Activated T-cell treated with anti-CD3 and anti-CD28 coated beads, Interleukin-2, amount 50 U/mL, for 4 hours (primary cell): ENCODE results near the gene RRP12. TPM values are rescaled to one million over a fixed set of nuclear protein-coding genes. Genes with fewer than 3 reads are reported as not detected.

Experiments
- ATAC-seq, 2 donors: fragments of 200-7000 bp; cut with Tn5 transposase; one replicate each; pipeline ENCODE4 v1.10.0; 2021
- DNase-seq: peaks from one replicate; pipeline ENCODE4 v3.0.0-alpha.2; 2020
- H3K27me3 Mint-ChIP-seq: one replicate; pipeline ENCODE4 v1.8.0; 2021; ENCODE audit warnings: low read depth, mixed read lengths
- H3K36me3 Mint-ChIP-seq: one replicate; pipeline ENCODE4 v1.8.0; 2022; ENCODE audit warnings: mixed read lengths; ENCODE audit not compliant: insufficient read depth
- H3K4me1 Mint-ChIP-seq: one replicate; pipeline ENCODE4 v1.8.0; 2021; ENCODE audit warnings: low read depth, mixed read lengths
- H3K4me3 Mint-ChIP-seq: one replicate; pipeline ENCODE4 v1.8.0; 2021; ENCODE audit warnings: mild to moderate bottlenecking, moderate library complexity, mixed read lengths
- H3K9me3 Mint-ChIP-seq: one replicate; pipeline ENCODE4 v1.8.0; 2021; ENCODE audit warnings: mixed read lengths
- total RNA-seq, 3 donors: library from RNA; stranded (reverse); gene quantifications; one replicate each; pipeline ENCODE4 v1.2.1, GENCODE V29; 2021

The RRP12 gene
- total RNA-seq, 3 donors from 2014 or later = 218 to 222 (median 218) TPM

DNA sequence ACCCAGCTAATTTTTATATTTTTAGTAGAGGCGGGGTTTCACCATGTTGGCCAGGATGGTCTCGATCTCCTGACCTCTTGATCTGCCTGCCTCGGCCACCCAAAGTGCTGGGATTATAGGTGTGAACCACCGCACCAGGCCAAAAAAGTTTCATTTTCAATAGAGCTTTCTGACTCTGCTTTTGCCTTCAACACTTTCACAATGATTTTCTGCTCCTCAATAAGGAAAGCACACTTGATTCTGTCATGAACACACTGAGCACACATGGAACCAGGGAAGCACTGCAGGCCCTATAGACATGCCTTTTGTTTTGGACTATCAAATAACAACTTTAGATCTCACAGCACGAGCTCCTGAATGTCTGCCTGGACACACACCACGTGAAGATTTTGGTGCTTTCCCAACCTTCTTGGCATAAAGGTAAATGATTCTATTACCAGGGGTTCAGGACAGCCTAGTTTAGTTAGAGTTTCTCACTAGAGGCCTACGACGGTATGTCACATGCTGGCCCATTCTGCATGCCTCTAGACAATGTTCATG lies 8.0 kb downstream of the RRP12 start:
- H3K4me3 Mint-ChIP-seq = no peak overlapping the region
- no peak for DNase-seq
- H3K36me3 Mint-ChIP-seq = peaks cover 35% of the 10 kb centered on the region
- no peaks in the 10 kb centered on the region for H3K27me3 Mint-ChIP-seq
- ATAC-seq = no peak
- no peaks in the 10 kb centered on the region for H3K4me1 Mint-ChIP-seq
- H3K9me3 Mint-ChIP-seq = no peaks in the 10 kb centered on the region

GRCh38 chr10:97390091-97390490 lies 11.0 kb downstream of the RRP12 start:
- Mint-ChIP-seq H3K36me3 (peaks cover 40% of the 10 kb centered on the region), H3K4me3 (no peak overlapping the region), H3K4me1 (no peaks in the 10 kb centered on the region), H3K9me3 (no peaks in the 10 kb centered on the region), H3K27me3 (no peaks in the 10 kb centered on the region)
- no peak for ATAC-seq
- DNase-seq = no peak

GRCh38 chr10:97388152-97388551 lies 13.0 kb downstream of the RRP12 start:
- DNase-seq (no peak), ATAC-seq (no peak)
- Mint-ChIP-seq H3K27me3 (no peaks in the 10 kb centered on the region), H3K36me3 (peaks cover 37% of the 10 kb centered on the region), H3K4me1 (no peaks in the 10 kb centered on the region), H3K9me3 (no peaks in the 10 kb centered on the region), H3K4me3 (no peak overlapping the region)

GRCh38 chr10:97385565-97385964 lies 15.6 kb downstream of the RRP12 start:
- DNase-seq = no peak
- H3K4me3 Mint-ChIP-seq = no peak overlapping the region
- peaks cover 42% of the 10 kb centered on the region for H3K36me3 Mint-ChIP-seq
- H3K4me1 Mint-ChIP-seq = no peaks in the 10 kb centered on the region
- ATAC-seq = no peak
- no peaks in the 10 kb centered on the region for H3K9me3 Mint-ChIP-seq
- no peaks in the 10 kb centered on the region for H3K27me3 Mint-ChIP-seq

- no peak overlapping the region for H3K4me3 Mint-ChIP-seq
- ATAC-seq (no peak), DNase-seq (no peak)
- H3K9me3 Mint-ChIP-seq = no peaks in the 10 kb centered on the region
- peaks cover 40% of the 10 kb centered on the region for H3K36me3 Mint-ChIP-seq
- no peaks in the 10 kb centered on the region for H3K27me3 Mint-ChIP-seq
- no peaks in the 10 kb centered on the region for H3K4me1 Mint-ChIP-seq
Measured at GRCh38 chr10:97384641-97385040, 16.5 kb downstream of the RRP12 start.

DNA sequence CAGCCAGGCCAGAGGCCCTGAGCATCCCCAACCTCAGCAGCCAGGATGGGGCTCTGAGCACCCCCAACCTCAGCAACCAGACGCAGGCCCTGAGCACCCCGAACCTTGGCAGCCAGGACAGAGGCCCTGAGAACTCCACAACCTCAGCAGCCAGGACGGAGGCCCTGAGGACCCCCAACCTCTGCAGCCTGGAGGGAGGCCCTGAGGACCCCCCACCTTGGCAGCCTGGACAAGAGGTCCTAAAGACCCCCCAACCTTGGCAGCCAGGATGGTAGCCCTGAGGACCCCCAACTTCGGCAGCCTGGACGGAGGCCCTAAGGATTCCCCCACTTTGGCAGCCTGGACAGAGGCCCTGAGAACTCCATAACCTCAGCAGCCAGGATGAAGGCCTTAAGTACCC lies 17.0 kb downstream of the RRP12 start:
- ATAC-seq (no peak), DNase-seq (no peak)
- H3K4me1 Mint-ChIP-seq = no peaks in the 10 kb centered on the region
- peaks cover 42% of the 10 kb centered on the region for H3K36me3 Mint-ChIP-seq
- H3K9me3 Mint-ChIP-seq = no peaks in the 10 kb centered on the region
- no peaks in the 10 kb centered on the region for H3K27me3 Mint-ChIP-seq
- no peak overlapping the region for H3K4me3 Mint-ChIP-seq

DNA sequence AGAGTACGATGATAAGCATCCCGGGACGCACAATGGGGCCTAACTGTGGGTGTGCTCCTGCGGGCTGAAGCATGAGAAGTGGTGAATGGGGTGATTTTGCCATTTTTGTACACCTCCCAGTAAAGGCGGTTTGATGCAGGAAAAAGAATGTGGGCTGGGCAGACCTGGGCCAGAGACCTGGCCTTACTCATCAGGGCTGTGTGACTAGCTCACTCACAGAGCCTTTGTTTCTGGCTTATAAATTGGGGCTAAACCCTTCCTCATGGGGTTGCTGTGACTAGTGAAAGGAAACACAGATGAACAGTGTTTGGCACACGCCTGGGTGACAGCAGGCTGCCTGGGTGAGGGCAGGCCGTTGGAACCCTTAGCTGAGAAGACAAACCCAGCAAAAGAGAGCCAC lies 18.0 kb downstream of the RRP12 start:
- Mint-ChIP-seq H3K4me3 (no peak overlapping the region), H3K4me1 (no peaks in the 10 kb centered on the region), H3K36me3 (peaks cover 37% of the 10 kb centered on the region), H3K27me3 (no peaks in the 10 kb centered on the region), H3K9me3 (no peaks in the 10 kb centered on the region)
- ATAC-seq (no peak), DNase-seq (no peak)

- Mint-ChIP-seq H3K4me1 (no peaks in the 10 kb centered on the region), H3K27me3 (no peaks in the 10 kb centered on the region), H3K4me3 (no peak overlapping the region), H3K36me3 (peaks cover 31% of the 10 kb centered on the region), H3K9me3 (no peaks in the 10 kb centered on the region)
- DNase-seq (no peak), ATAC-seq (no peak)
Measured at GRCh38 chr10:97381626-97382025, 19.5 kb downstream of the RRP12 start.

DNA sequence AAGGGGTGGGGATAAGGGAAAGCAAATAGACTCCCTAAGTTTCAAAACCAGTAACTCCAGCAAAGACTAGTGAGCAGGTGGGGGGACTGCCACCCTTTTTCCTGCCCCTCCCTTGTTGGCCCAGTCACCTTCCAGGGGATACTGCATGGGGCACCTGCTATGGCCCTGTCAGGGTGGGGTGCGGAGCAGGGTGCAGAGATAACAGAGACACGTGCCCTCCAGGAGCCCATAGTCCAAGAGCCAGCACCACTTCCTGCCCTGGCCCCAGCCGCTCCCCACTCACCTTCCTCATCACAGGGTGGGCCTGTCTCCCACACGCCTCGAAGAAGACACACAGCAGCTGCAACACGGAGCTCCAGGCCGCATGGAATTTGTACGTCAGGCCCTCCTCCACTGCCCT lies 20.6 kb downstream of the RRP12 start:
- ATAC-seq (no peak), DNase-seq (no peak)
- Mint-ChIP-seq H3K36me3 (peaks cover 30% of the 10 kb centered on the region), H3K27me3 (no peaks in the 10 kb centered on the region), H3K4me3 (no peak overlapping the region), H3K9me3 (no peaks in the 10 kb centered on the region), H3K4me1 (no peaks in the 10 kb centered on the region)

- H3K36me3 Mint-ChIP-seq = peaks cover 24% of the 10 kb centered on the region
- DNase-seq (no peak), ATAC-seq (no peak)
- no peaks in the 10 kb centered on the region for H3K4me1 Mint-ChIP-seq
- no peaks in the 10 kb centered on the region for H3K27me3 Mint-ChIP-seq
- no peak overlapping the region for H3K4me3 Mint-ChIP-seq
- no peaks in the 10 kb centered on the region for H3K9me3 Mint-ChIP-seq
Measured at GRCh38 chr10:97378933-97379921, 21.9 kb downstream of the RRP12 start.

DNA sequence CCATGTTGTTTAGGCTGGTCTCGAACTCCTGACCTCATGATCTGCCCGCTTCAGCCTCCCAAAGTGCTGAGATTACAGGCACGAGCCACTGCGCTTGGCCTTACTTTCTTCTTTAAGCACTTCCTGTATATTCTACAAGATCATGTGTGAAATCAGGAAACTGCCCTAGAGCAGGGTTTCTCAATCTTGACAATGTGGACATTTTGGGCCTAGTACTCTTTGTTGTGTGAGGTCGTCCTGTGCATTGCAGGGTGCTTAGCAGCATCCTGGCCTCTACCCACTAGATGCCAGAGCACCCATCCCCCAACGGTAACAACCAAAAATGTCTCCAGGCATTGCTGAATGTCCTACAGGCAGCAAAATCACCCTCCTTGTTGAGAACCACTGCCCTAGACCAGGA lies 24.7 kb downstream of the RRP12 start:
- no peak for ATAC-seq
- Mint-ChIP-seq H3K4me1 (no peaks in the 10 kb centered on the region), H3K9me3 (no peaks in the 10 kb centered on the region), H3K27me3 (no peaks in the 10 kb centered on the region), H3K4me3 (no peak overlapping the region), H3K36me3 (peaks cover 34% of the 10 kb centered on the region)
- no peak for DNase-seq

- no peaks in the 10 kb centered on the region for H3K9me3 Mint-ChIP-seq
- no peak overlapping the region for H3K4me3 Mint-ChIP-seq
- DNase-seq (no peak), ATAC-seq (no peak)
- H3K4me1 Mint-ChIP-seq = no peaks in the 10 kb centered on the region
- peaks cover 32% of the 10 kb centered on the region for H3K36me3 Mint-ChIP-seq
- no peaks in the 10 kb centered on the region for H3K27me3 Mint-ChIP-seq
Measured at GRCh38 chr10:97373456-97373855, 27.7 kb downstream of the RRP12 start.

DNA sequence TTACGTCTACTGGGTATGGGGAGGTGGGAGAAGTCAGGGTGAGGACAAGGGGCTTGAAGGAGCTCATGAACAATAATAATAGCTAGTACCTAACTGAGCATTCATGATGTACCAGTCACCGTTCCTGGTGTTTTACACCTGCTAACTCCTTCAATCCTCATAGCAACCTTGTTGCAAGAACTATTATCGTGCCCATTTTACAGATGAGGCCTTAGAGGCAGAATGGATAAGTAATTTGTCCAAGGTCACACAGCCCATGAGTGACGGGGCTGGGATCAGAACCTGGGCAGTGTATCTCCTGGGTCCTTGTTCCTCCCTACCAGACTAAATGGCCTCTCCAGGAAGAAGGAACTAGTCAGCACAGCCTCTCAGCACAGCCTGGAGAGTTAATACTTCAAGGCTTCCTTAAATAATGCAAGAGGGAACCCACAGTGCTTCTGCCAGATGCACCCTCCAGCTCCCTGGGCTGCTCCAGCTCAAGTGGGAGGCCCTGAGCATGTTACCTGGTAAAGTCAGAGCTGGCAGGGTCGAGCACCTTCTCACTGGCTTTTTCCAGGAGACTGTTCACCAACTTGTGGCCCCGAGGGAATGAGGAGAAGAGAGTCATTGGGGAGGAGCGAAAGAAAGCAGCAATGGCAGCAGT lies 28.8 kb downstream of the RRP12 start:
- peaks cover 33% of the 10 kb centered on the region for H3K36me3 Mint-ChIP-seq
- no peaks in the 10 kb centered on the region for H3K4me1 Mint-ChIP-seq
- ATAC-seq = no peak
- DNase-seq = no peak
- no peak overlapping the region for H3K4me3 Mint-ChIP-seq
- no peaks in the 10 kb centered on the region for H3K27me3 Mint-ChIP-seq
- H3K9me3 Mint-ChIP-seq = no peaks in the 10 kb centered on the region

DNA sequence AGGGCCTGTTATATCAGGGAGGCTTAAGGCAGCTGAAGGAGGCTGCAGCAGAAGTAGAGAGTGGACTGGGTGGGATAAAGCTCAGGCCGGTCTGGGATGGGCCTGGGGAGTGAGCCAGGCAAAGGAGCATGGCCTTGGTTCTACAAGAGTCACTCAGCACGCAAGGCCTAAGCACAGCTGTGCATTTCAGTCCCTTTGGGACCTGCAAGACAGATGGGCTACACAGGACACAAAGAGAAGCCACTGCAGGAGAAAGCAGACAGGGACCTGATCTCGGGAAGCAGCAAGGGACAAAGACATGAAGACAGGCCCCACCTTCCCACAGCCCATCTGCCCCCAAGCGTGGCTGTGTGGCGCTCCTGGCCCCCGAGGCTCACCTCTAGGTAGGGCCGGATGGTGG lies 29.4 kb downstream of the RRP12 start:
- no peaks in the 10 kb centered on the region for H3K4me1 Mint-ChIP-seq
- DNase-seq (no peak), ATAC-seq (no peak)
- no peaks in the 10 kb centered on the region for H3K27me3 Mint-ChIP-seq
- no peaks in the 10 kb centered on the region for H3K9me3 Mint-ChIP-seq
- peaks cover 37% of the 10 kb centered on the region for H3K36me3 Mint-ChIP-seq
- no peak overlapping the region for H3K4me3 Mint-ChIP-seq
